ENCODE results near the gene EPC2.

DNA sequence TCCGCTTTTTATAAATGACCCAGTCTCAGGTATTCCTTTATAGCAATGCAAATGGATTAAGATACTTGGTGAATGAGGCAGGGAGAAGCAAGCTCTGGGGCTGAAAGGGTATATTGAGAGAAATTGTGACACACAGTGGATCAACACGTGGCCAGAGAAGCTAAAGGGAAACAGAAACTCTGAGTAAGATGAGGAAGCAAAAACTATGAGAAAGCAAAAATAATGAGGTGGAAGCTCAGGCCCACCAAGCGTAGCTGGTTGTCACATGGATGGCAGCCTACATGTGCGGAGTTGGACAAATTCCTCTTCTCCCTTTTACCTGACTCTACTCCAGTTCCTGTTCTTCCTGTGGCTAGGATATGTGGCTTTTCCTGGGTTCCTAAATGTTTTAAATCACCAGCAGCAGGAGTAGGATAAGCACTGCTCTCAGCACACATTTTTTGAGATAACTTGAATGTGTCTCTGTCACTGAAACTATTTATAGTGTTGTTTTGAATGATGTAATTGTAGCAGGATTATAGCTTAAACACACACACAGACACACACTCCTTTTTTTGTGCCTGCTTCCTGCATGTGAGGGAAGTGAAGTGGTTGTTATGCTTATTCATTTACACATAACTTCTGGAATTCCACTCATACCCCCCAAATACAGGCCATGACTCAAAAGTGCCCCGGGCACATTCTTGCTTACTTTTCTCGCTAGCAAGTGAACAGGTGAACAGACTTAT lies 30.1 kb upstream of the EPC2 start:
- TF ChIP-seq FOXA1 (IDR thresholded peaks at IDR 0.05) = no peak
- no peak for TF ChIP-seq CTBP1 (IDR thresholded peaks at IDR 0.05; ENCODE audit: borderline replicate concordance)
- no peak for TF ChIP-seq SP1 (IDR thresholded peaks at IDR 0.05)
- no peak for TF ChIP-seq TARDBP (IDR thresholded peaks at IDR 0.05)
- TF ChIP-seq FOXM1 (IDR thresholded peaks at IDR 0.05; ENCODE audit: borderline replicate concordance) = no peak
- no peak for TF ChIP-seq BHLHE40 (IDR thresholded peaks at IDR 0.05; ENCODE audit: borderline replicate concordance)
- no peak for TF ChIP-seq HDGF (IDR thresholded peaks at IDR 0.05; ENCODE audit: borderline replicate concordance)
